ENCODE results near the gene TMEM108.

Gene TMEM108

GRCh38 chr3:133162670-133163305, 124.6 kb downstream of the TMEM108 start:
- DNase-seq (ENCODE audit: low read depth in 2 of 2), result no peak

- no peak for DNase-seq (ENCODE audit: low read depth in 2 of 2)
Measured at GRCh38 chr3:133167340-133168024, 129.3 kb downstream of the TMEM108 start.

DNA sequence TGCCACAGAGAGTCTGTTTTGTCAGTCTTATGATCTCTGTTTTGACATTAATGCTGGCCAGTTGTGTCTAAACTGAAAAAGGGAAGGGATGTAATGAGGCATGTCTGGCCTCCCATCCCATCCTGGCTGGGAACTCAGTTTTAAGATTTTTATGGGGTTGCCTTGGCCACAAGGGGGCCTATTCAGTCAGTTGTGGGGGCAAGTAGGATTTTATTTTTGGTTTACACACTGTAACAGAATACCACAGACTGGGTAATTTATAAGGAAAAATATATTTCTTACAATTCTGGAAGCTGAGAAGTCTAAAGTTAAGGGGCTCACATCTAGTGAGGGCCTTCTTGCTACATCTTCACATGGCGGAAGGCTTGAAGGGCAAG, 129.8 kb downstream of the TMEM108 start:
- DNase-seq (ENCODE audit: low read depth in 2 of 2), result no peak

GRCh38 chr3:133169331-133170068, 131.3 kb downstream of the TMEM108 start:
- DNase-seq (ENCODE audit: low read depth in 2 of 2), result no peak

GRCh38 chr3:133171831-133172230, 133.6 kb downstream of the TMEM108 start:
- DNase-seq (ENCODE audit: low read depth in 2 of 2), result no peak

DNA sequence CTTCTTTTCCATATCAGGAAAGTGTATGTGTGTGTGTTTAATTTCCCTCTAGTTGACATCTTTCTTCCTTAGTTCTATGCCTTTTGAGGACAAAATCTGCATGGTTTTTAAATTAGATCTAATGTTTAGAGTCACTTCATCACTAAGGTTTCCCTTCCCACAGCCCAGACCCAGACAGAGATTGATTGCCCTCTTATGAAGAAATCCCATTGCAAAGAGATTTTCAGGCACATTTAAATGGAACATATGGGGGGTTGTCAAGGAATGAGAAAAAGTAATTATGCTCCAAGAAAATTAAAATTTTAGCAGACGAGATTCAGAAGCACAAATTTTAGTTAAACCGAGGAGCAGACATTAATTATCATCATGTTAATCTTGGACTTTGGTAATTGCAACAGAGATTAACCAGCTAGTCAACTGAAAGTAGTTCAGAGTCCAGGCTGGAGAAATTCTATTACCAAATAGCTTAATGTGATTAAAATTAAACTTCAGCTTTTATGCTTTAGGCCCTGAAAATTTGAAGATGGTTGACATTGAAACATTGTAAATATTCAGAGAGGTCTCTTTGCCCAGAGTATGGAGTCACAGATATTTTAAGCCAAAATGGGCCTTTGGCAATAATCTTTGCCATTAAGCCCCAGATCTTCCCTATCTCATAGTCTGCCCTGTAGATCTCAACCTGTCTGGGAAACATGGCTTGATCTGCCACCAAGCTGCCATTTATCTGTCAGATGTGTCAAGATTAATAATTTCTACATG, 143.4 kb downstream of the TMEM108 start:
- no peak for DNase-seq (ENCODE audit: low read depth in 2 of 2)

- no peak for DNase-seq (ENCODE audit: low read depth in 2 of 2)
Measured at GRCh38 chr3:133187870-133188379, 149.7 kb downstream of the TMEM108 start.

DNA sequence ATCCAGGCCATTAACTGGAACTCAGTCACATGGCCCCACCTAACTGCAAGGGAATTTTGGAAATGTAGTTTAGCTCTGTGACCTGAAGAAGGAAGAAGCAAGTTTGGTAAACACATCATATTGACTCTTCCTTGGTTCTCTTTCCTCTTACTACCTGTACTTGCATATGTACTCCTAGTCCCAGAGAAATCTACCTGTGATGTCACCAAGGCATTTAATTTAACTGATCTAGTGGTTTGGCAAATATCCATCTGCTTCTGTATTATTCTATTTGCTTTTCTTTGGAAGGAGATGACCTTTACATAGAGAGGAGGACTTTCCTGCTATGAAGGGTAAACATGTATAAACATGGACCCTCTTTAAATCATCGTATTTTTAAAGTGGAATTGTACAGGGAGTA, 150.8 kb downstream of the TMEM108 start:
- no peak for DNase-seq (ENCODE audit: low read depth in 2 of 2)

GRCh38 chr3:133189893-133190292, 151.7 kb downstream of the TMEM108 start:
- DNase-seq (ENCODE audit: low read depth in 2 of 2), result no peak

DNA sequence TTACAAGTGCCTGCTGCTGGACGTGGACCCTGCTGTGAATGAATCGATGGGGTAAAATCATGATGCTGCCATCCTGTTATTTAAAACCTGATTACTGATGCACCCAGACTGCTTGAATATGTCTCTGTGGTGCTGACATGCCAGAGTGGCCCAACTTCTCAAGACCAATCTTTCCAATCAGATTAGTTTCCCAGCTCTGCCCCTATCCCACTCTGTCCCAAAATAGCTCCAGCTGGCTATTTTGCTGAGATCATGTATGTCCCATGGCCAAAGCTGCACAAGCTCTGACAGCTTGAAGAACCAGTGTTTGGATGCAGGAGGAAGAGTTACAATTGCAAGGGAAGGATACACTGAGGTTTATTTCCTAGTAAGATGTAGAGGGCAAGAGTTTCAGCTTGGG, 153.6 kb downstream of the TMEM108 start:
- DNase-seq (ENCODE audit: low read depth in 2 of 2), result no peak

GRCh38 chr3:133192363-133192945, 154.3 kb downstream of the TMEM108 start:
- no peak for DNase-seq (ENCODE audit: low read depth in 2 of 2)

DNA sequence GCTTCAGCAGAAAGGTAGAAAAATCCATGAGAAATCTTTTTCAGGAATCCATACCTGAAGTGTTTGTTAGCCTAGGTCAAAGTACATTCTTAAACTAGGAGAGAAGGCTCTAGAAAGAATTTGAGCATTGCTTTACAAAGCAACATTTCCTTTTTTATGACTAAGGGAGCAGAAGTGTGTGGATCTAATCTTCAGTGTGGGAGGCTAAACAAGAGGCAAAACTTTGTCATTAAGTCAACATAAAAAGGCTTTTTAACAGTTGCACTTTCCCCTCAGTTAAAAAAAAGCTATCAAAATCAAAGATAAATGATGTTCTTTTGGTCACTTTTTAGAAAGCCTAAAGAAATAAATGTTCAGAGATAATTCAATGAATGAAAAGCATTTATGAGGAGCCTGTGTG, 154.8 kb downstream of the TMEM108 start:
- DNase-seq (ENCODE audit: low read depth in 2 of 2), result no peak

GRCh38 chr3:133196527-133196926, 158.3 kb downstream of the TMEM108 start:
- no peak for DNase-seq (ENCODE audit: low read depth in 2 of 2)

- no peak for DNase-seq (ENCODE audit: low read depth in 2 of 2)
Measured at GRCh38 chr3:133197619-133198018, 159.4 kb downstream of the TMEM108 start.

- DNase-seq (ENCODE audit: low read depth in 2 of 2), result no peak
Measured at GRCh38 chr3:133206921-133207320, 168.7 kb downstream of the TMEM108 start.

GRCh38 chr3:133208184-133208583, 170.0 kb downstream of the TMEM108 start:
- DNase-seq (ENCODE audit: low read depth in 2 of 2), result no peak

GRCh38 chr3:133209871-133210550, 171.8 kb downstream of the TMEM108 start:
- no peak for DNase-seq (ENCODE audit: low read depth in 2 of 2)

DNA sequence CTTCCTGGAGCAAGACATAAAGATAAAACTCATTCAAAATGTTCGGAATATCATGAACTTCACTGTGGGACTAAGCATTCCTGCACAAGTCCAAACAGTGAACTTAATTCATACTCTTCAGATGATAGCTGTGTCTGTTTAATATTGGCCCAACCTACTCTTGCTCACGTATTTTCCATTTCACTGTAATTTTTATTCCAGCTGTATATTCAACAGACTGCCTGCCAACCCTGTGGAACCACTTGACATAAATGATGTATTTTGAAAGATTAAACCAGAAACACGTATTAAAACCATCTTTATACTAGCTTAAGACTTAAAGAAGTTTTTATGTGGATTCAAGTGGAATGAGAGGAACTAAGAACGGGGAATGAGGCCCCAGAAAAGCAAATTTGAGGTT, 172.5 kb downstream of the TMEM108 start:
- no peak for DNase-seq (ENCODE audit: low read depth in 2 of 2)

DNA sequence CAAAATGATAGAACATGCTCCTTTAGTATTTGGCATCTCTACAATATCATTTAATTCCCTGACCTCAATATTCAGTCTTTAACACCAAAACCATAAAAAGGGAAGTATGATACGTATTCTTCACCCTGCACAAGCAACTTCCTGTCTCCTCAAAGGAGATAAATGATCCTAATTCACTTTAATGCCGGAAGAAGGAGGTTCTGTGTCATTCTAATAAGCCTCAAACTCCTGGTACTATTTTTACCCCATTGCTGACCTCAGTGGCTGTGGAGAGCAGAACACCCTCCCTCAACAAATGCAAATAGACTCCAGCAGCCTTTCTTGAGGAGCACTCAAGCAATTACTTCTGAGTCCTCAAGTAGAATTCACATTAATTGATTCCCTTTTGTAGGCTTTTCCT, 173.3 kb downstream of the TMEM108 start:
- DNase-seq (ENCODE audit: low read depth in 2 of 2), result no peak

GRCh38 chr3:133211856-133212255, 173.7 kb downstream of the TMEM108 start:
- DNase-seq (ENCODE audit: low read depth in 2 of 2), result no peak

- DNase-seq (ENCODE audit: low read depth in 2 of 2), result no peak
Measured at GRCh38 chr3:133213937-133214336, 175.7 kb downstream of the TMEM108 start.

Measured in stimulated activated CD8-positive, alpha-beta memory T cell treated with anti-CD3 and anti-CD28 coated beads, Interleukin-15, amount 100 ng/mL, for 4 hours (primary cell).